IPS-18a (cell line): Measurements from ENCODE around the gene TMEM271.

Source experiments
- H3K27ac ChIP-seq: one replicate; pipeline ENCODE4 v1.5.1; 2013; ENCODE audit warnings: low read length
- H3K27me3 ChIP-seq: one replicate; pipeline ENCODE4 v1.6.1; 2013; ENCODE audit warnings: mild to moderate bottlenecking, low read length; ENCODE audit not compliant: control insufficient read depth, insufficient read depth
- H3K36me3 ChIP-seq: one replicate; pipeline ENCODE4 v1.6.1; 2013; ENCODE audit warnings: low read depth, low read length; ENCODE audit not compliant: control insufficient read depth
- H3K4me1 ChIP-seq: one replicate; pipeline ENCODE4 v1.6.1; 2013; ENCODE audit warnings: low read depth, low read length; ENCODE audit not compliant: control insufficient read depth
- H3K4me3 ChIP-seq: one replicate; pipeline ENCODE4 v1.5.1; 2013; ENCODE audit warnings: low read length
- H3K9ac ChIP-seq: one replicate; pipeline ENCODE4 v1.6.1; 2013; ENCODE audit warnings: mild to moderate bottlenecking, low read length, moderate library complexity
- H3K9me3 ChIP-seq: one replicate; pipeline ENCODE4 v1.6.1; 2013; ENCODE audit warnings: low read depth, low read length; ENCODE audit not compliant: control insufficient read depth

Gene TMEM271

GRCh38 chr4:532588-533317 is 43.3 kb downstream of the TMEM271 start:
- Histone ChIP-seq H3K9me3 (no peaks in the 10 kb centered on the region), H3K36me3 (peaks cover 27% of the 10 kb centered on the region), H3K27ac (no peak overlapping the region), H3K4me1 (no peaks in the 10 kb centered on the region), H3K4me3 (no peak overlapping the region), H3K27me3 (no peaks in the 10 kb centered on the region), H3K9ac (no peak overlapping the region)

- Histone ChIP-seq H3K4me3 (no peak overlapping the region), H3K36me3 (peaks cover 32% of the 10 kb centered on the region)
These were observed 44.2 kb downstream of the TMEM271 start for GRCh38 chr4:531721-532565.

GRCh38 chr4:531076-531475 is 45.0 kb downstream of the TMEM271 start:
- Histone ChIP-seq H3K27ac (no peak overlapping the region), H3K36me3 (peaks cover 33% of the 10 kb centered on the region), H3K4me1 (no peaks in the 10 kb centered on the region), H3K27me3 (no peaks in the 10 kb centered on the region), H3K9ac (no peak overlapping the region), H3K9me3 (no peaks in the 10 kb centered on the region), H3K4me3 (no peak overlapping the region)

More at GRCh38 chr4:531721-532565, 44.2 kb downstream of the TMEM271 start:
- Histone ChIP-seq H3K9me3 (no peaks in the 10 kb centered on the region), H3K27me3 (no peaks in the 10 kb centered on the region), H3K4me1 (no peaks in the 10 kb centered on the region), H3K9ac (no peak overlapping the region), H3K27ac (no peak overlapping the region)

- H3K27ac ChIP-seq: no peak overlapping the region
These were observed 45.9 kb downstream of the TMEM271 start for GRCh38 chr4:530017-530781.

GRCh38 chr4:529563-529962 is 46.5 kb downstream of the TMEM271 start:
- no peaks in the 10 kb centered on the region for H3K9me3 ChIP-seq
- no peak overlapping the region for H3K4me3 ChIP-seq
- H3K27me3 ChIP-seq: no peaks in the 10 kb centered on the region
- no peaks in the 10 kb centered on the region for H3K4me1 ChIP-seq
- H3K9ac ChIP-seq: no peak overlapping the region
- no peak overlapping the region for H3K27ac ChIP-seq
- peaks cover 38% of the 10 kb centered on the region for H3K36me3 ChIP-seq

More at GRCh38 chr4:530017-530781, 45.9 kb downstream of the TMEM271 start:
- Histone ChIP-seq H3K9ac (no peak overlapping the region), H3K4me1 (no peaks in the 10 kb centered on the region), H3K9me3 (no peaks in the 10 kb centered on the region), H3K36me3 (peaks cover 38% of the 10 kb centered on the region), H3K27me3 (no peaks in the 10 kb centered on the region), H3K4me3 (no peak overlapping the region)

- H3K27me3 ChIP-seq: no peaks in the 10 kb centered on the region
- no peak overlapping the region for H3K4me3 ChIP-seq
- H3K27ac ChIP-seq: no peak overlapping the region
- no peak overlapping the region for H3K9ac ChIP-seq
- H3K4me1 ChIP-seq: no peaks in the 10 kb centered on the region
- H3K36me3 ChIP-seq: peaks cover 42% of the 10 kb centered on the region
- no peaks in the 10 kb centered on the region for H3K9me3 ChIP-seq
These were observed 47.3 kb downstream of the TMEM271 start for GRCh38 chr4:528835-529234.

GRCh38 chr4:528296-528695 is 47.8 kb downstream of the TMEM271 start:
- Histone ChIP-seq H3K27ac (no peak overlapping the region), H3K36me3 (peaks cover 42% of the 10 kb centered on the region), H3K9ac (no peak overlapping the region), H3K4me3 (no peak overlapping the region), H3K4me1 (no peaks in the 10 kb centered on the region), H3K9me3 (no peaks in the 10 kb centered on the region), H3K27me3 (no peaks in the 10 kb centered on the region)

- Histone ChIP-seq H3K4me3 (no peak overlapping the region), H3K9ac (no peak overlapping the region), H3K36me3 (peaks cover 44% of the 10 kb centered on the region), H3K27ac (no peak overlapping the region), H3K9me3 (no peaks in the 10 kb centered on the region), H3K4me1 (no peaks in the 10 kb centered on the region), H3K27me3 (no peaks in the 10 kb centered on the region)
These were observed 49.1 kb downstream of the TMEM271 start for GRCh38 chr4:526971-527460.

- H3K9me3 ChIP-seq: no peaks in the 10 kb centered on the region
- peaks cover 50% of the 10 kb centered on the region for H3K36me3 ChIP-seq
These were observed 49.7 kb downstream of the TMEM271 start for GRCh38 chr4:526189-526909.

GRCh38 chr4:525660-526059 is 50.4 kb downstream of the TMEM271 start:
- Histone ChIP-seq H3K4me3 (no peak overlapping the region), H3K27me3 (no peaks in the 10 kb centered on the region), H3K36me3 (peaks cover 49% of the 10 kb centered on the region), H3K27ac (no peak overlapping the region), H3K9me3 (no peaks in the 10 kb centered on the region), H3K9ac (no peak overlapping the region), H3K4me1 (no peaks in the 10 kb centered on the region)

More at GRCh38 chr4:526189-526909, 49.7 kb downstream of the TMEM271 start:
- Histone ChIP-seq H3K4me1 (no peaks in the 10 kb centered on the region), H3K4me3 (no peak overlapping the region), H3K27me3 (no peaks in the 10 kb centered on the region), H3K27ac (no peak overlapping the region), H3K9ac (no peak overlapping the region)

GRCh38 chr4:524196-524595 is 51.9 kb downstream of the TMEM271 start:
- Histone ChIP-seq H3K4me1 (no peaks in the 10 kb centered on the region), H3K36me3 (peaks cover 44% of the 10 kb centered on the region), H3K4me3 (no peak overlapping the region), H3K9ac (no peak overlapping the region), H3K27ac (no peak overlapping the region), H3K9me3 (no peaks in the 10 kb centered on the region), H3K27me3 (no peaks in the 10 kb centered on the region)
